CD4-positive, alpha-beta T cell treated with Interleukin-6 for 4 hours (primary cell): ENCODE results near the gene HPS3.
"Not testable (repeated sequence)": the region's sequence is repeated elsewhere in the genome, so short reads cannot be mapped to it uniquely, and the experiment has no call there.

Experiments used
- DNase-seq: peaks from one replicate; pipeline ENCODE4 v3.0.0-alpha.2; 2020; ENCODE audit warnings: mixed read lengths

Gene HPS3, protein sequence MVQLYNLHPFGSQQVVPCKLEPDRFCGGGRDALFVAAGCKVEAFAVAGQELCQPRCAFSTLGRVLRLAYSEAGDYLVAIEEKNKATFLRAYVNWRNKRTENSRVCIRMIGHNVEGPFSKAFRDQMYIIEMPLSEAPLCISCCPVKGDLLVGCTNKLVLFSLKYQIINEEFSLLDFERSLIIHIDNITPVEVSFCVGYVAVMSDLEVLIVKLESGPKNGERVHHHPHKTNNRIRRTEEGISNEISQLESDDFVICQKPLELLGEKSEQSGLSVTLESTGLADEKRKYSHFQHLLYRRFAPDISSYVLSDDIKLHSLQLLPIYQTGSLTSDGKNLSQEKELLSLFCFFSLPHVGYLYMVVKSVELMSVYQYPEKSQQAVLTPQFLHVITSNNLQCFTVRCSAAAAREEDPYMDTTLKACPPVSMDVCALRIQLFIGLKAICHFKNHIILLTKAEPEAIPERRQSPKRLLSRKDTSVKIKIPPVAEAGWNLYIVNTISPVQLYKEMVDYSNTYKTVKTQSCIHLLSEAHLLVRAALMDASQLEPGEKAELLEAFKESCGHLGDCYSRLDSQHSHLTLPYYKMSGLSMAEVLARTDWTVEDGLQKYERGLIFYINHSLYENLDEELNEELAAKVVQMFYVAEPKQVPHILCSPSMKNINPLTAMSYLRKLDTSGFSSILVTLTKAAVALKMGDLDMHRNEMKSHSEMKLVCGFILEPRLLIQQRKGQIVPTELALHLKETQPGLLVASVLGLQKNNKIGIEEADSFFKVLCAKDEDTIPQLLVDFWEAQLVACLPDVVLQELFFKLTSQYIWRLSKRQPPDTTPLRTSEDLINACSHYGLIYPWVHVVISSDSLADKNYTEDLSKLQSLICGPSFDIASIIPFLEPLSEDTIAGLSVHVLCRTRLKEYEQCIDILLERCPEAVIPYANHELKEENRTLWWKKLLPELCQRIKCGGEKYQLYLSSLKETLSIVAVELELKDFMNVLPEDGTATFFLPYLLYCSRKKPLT

GRCh38 chr3:149129326-149130205, at the start of gene HPS3:
Gene HPS3 (plus strand): TSS chr3:149129638. CDS start chr3:149129724, 86 bp downstream.
- peak; percentile 86 for DNase-seq

- DNase-seq = no peak
Observed at GRCh38 chr3:149080011-149080698, 49.3 kb upstream of the HPS3 start.

GRCh38 chr3:149080699-149081091, 48.7 kb upstream of the HPS3 start:
- no peak for DNase-seq

- DNase-seq = no peak
Observed at GRCh38 chr3:149081772-149082171, 47.7 kb upstream of the HPS3 start.

DNA sequence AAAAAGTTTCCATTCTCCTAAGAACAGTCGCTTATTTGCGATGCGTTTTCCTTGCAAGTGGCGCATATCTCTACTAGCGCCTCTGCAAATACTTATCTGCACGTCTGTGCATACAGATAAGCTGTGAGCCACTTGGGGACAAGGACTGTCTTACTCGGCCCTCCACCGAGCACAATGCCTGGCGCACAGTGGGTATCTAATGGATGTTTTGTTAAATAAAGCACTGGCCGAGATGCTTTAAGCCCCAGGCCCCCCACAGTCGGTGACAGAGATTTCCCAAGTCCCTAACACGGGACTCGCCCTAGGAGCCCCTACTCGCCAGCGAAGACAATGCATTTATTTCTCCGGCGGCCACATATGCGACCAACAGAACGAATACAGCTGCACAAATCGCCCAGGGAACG, 43.6 kb upstream of the HPS3 start:
- peak; percentile 26 for DNase-seq

DNA sequence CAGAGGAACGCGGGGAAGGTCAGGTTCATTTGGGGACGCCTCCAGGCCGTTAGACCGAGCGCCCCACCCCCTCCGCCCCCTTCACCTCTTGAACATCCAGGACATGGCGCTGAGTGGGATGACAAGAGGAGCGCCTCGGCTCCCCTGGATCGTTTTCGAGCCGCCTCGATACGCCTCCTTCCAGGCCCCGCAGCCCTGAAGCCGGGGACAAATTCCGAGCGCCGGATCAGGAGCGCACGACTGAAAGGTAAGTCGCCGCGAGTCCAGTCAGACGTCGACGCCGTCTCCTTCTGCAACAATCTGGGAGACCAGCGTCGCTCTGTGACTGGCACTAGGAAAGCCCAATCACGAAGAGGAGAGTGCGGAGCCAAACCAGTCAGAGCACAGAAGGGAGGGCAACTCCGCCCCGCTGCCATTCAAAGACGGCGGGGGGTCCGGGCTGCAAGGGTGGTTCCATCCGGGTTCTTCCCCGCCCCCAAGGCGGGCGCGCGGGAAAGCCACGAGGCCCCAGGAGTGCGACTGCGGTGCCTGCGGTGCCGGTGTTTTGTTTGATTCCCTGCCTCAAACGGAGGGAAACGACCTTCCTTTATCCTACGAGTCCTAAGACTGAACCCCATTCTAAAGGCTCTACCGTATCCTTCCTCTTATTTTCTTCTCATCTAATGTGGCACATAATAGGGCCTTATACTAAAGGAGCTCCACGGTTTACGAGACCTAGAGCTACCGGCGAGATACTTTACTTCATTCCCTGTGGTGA, 43.0 kb upstream of the HPS3 start, which contains the start of gene HLTF:
TSS of gene HLTF (minus strand) at position 302 of the 757 bp plus-strand sequence. CDS start at position 105, 197 bp downstream.
- DNase-seq = peak; percentile 94

- DNase-seq = no peak
Observed at GRCh38 chr3:149087208-149087607, 42.2 kb upstream of the HPS3 start.

DNA sequence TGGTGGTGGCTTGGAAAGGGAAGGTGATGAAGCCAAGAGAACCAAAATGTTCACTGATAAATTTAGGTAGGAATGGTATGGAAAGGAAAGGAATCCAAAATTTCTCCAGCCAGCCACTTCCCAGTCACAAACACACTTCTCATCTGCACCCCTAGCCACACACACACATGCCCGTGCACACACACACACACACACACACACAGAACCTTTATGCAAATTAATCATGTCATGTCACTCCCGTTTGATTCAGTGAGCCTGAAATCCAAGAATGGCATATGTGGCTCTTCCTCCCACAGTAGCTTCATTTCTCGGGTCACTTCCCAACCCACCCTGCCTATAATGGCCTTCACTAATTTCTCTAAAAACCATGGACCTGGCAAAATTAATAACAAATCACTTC, 40.0 kb upstream of the HPS3 start:
- DNase-seq = no peak

DNA sequence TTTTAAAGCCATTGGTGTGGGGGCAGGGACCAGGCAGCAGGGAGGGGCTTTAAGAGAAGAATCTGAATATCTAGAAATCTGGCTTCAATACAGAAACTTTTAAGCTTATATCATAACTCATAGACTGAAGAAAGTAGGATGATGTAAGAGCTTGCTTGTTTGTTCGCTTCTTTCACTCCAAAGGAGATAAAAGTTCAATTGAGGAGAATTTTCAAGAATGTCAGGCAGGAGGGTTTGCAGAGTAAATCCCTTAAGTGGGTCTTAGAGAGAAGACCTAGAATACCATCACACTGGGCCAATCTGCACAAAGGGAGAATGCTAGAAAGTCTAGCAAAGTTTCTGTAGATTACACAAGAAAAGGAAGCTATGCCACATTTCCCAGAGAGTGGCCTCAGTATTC, 39.0 kb upstream of the HPS3 start:
- DNase-seq = no peak

DNA sequence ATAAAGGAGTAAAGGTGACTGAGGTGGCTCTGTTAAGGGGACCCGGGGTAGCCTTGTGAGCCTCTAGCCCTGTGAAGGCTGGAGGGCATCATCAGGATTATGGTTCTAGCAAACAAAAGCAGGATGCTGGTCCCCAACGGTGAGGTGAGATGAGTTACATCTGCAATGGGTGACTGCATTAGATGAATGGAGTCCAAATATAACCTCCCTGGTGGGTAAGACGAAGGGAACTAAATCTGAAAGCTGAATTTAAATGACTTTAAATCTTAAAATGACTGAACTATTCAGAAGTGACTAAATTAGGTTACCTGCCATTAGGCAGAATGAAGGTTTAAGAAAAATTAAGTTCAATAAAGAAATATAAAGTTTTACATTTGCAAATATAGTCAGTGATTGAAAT, 38.5 kb upstream of the HPS3 start:
- DNase-seq = no peak

DNA sequence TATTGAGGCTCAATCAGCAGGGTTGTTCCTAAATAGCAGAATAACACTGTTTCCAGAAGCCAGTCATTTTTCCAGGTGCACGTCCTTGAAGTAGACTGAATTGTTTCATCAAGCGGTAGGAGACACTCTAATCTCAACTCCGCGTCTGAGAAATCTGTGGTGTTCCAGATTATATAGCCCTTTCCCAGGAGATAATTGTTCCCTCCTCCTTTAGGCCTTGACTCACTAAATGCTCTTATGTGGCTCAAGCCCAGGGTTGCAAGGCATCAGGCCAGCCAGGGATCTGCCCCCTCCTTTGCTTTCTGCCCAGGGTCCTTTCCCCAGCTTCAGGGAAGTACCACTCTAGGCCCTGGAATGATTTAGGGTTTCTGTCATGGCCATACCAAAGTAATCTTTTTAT, 37.5 kb upstream of the HPS3 start:
- no peak for DNase-seq

DNA sequence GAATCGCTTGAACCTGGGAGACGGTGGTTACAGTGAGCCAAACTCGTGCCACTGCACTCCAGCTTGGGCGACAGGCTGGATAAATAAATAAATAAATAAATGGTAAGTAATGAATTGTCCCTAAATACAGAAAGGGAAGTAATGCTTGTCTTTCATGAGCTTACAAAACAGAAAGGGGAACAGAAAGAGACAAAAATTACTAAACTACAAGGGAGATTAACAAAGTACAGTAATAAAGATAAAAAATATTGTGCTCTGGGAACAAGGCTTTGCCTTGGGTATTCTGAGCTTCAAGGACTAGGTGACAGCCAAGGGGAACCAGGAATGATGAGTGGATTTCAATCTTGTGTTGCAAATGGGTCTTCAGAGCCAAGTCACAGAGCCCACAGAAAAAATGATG, 34.0 kb upstream of the HPS3 start:
- no peak for DNase-seq

DNA sequence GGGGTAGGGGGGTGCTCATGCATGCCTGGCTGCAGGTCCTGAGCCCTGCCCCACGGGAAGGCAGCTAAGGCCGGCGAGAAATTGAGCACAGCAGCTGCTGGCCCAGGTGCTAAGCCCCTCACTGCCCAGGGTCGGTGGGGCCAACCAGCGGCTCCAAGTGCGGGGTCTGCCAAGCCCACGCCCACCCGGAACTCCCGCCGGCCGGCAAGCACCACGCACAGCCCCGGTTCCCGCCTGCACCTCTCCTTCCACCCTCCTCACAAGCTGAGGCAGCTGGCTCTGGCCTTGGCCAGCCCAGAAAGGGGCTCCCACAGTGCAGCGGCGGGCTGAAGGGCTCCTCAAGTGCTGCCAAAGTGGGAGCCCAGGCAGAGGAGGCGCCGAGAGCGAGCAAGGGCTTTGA, 31.5 kb upstream of the HPS3 start:
- DNase-seq = not testable (repeated sequence)

- DNase-seq = no peak
Observed at GRCh38 chr3:149101154-149101553, 28.3 kb upstream of the HPS3 start.

DNA sequence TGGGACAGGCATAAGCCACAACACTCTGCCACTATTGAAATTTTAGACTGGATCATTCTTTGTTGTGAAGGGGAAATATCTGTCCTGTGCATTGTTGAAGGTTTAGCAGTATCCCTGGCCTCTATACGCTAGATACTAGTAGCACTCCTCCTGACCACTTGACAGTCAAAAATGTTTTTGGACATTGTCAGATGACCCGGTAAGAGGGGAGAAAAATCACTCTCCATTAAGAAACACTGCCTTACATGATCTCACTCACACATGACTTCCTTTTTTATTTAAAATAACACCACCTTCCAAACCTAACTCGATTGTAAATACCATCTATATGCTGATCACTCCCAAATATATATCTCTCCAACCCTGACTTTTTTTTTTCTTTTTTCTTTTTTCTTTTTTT, 27.8 kb upstream of the HPS3 start:
- no peak for DNase-seq

- no peak for DNase-seq
Observed at GRCh38 chr3:149104484-149104883, 25.0 kb upstream of the HPS3 start.

GRCh38 chr3:149114458-149114857, 15.0 kb upstream of the HPS3 start:
- no peak for DNase-seq

- no peak for DNase-seq
Observed at GRCh38 chr3:149115114-149115513, 14.3 kb upstream of the HPS3 start.

DNA sequence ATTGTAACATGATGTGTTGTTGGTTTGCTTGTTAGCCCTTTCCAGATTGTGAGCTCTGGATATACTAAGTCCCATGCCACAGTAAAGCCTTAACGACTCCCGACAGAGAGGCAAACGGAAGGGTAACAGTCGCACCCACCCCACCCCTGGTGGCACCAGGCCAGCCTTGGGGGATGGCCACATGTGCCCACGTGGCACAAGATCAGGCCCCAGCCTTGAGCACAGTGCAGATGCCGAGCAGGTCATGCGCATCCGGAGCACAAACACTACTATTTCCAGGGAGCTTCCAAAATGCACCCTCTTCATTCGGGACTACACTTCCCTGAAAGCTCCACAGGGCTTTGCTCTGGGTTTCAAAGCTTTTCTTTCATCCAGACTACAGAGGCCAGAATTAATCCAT, 10.7 kb upstream of the HPS3 start:
- no peak for DNase-seq

- no peak for DNase-seq
Observed at GRCh38 chr3:149119466-149119865, 10.0 kb upstream of the HPS3 start.
